HK-2 (cell line): ENCODE measurements around the gene WSB2.

Source experiments
- DNase-seq: peaks from one replicate; pipeline ENCODE4 v3.0.0-alpha.2; 2018; ENCODE audit not compliant: unreplicated experiment

WSB2 gene

DNA sequence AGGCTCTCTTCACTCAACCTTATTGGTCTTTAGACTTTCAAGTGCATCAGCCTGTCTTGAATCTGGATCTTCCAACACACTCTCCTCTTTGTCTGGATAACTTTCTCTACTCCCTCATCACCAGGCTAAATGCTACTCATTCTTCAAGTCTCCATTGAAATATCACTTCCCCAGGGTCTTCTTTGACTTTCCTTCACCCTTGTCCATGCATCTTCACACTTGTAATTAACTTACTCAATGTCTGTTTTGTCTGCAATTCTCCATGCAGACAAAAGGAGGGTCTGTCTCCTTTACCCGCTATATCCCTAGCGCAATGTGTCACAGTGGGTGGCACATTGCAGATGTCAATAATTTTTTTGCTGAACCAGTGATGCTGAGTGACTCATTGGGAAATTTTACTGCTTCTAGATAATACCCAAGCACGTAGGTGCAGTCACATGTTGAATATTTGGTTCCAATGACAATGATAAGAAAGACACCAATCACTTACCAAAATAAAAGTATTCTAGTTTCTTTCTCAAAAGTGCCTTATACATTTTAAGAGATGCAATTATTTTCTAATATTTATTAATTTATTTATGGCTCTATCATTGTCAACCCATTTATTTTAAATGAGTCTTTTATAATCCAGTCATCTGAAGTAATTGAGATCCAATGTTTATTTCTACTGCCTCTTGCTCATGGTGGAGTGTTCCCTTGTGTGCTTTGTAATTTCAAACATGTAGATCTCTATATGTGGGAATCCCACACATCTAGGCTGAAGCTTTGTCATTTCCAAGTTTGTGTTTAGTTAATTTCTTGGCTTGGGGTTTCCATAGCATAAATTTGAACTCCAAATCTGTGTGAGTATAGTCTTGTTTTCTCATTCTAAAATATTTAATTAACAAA, 66.2 kb downstream of the WSB2 start:
- DNase-seq, result no peak

DNA sequence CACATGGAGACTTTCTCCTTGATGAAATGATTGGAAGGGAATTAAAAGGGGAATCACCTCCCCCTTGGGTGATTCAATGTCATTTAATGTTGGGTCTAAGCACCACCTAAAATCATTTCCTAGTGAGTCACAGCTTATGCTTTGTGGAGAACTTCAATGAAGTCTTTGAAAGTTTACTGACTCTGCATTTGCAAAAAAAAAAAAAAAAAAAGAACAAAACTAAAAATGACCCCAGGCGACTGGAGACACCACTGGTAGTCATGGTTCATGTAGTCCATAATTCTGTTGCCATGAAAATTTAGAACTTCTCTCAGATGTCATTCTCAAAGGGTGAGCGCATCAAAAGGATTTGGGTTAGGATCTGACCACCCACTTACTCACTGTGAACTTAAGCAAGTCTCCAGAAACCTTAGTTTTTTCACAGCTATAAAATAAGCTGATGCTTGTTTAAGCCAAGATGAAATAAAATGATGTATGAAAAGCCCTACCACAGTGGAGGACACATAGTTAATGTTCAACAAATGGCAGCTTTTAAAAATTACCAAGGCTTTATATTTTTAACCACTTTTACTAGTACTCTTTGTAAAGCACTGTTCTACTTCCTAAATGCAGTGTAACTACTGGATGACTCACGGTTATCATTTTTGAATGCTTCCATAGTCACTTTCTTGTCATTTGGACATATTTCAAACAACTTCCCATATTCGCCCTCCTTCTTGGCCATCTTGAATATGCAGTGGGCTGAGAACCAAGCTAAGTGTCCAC, 74.1 kb downstream of the WSB2 start:
- peak; percentile 20 for DNase-seq

DNA sequence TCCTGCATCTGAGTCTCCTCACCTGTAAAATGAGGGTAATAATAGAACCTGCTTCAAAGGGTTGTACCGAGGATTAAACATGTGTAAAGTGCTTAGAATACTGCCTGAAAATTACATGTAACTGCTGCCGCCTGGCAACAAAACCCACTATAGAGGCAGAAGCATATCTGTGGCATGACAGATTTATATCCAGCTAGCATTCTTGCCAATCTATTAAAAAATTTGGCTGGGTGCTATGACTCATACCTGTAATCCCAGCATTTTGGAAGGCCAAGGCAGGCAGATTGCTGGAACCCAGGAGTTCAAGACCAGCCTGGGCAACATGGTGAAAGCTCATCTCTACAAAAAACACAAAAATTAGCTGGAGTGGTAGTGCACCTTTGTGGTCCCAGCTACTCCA, 75.8 kb downstream of the WSB2 start:
- DNase-seq, result no peak
